Osteocyte (in vitro differentiated cells): ENCODE data around the gene DRD2. TPM values are rescaled to one million over a fixed set of nuclear protein-coding genes. Genes with fewer than 3 reads are reported as not detected.

Experiments used
- DNase-seq: peaks from one replicate; pipeline ENCODE4 v3.0.0; 2021; ENCODE audit warnings: mixed read lengths; ENCODE audit not compliant: unreplicated experiment; ENCODE audit errors: extremely low spot score
- H3K27ac Mint-ChIP-seq: one replicate; pipeline ENCODE4 v1.8.0; 2021; ENCODE audit warnings: mild to moderate bottlenecking, mixed read lengths; ENCODE audit not compliant: unreplicated experiment
- H3K27me3 Mint-ChIP-seq: one replicate; pipeline ENCODE4 v1.8.0; 2021; ENCODE audit warnings: mixed read lengths; ENCODE audit not compliant: unreplicated experiment
- H3K36me3 Mint-ChIP-seq: one replicate; pipeline ENCODE4 v1.8.0; 2021; ENCODE audit warnings: mixed read lengths; ENCODE audit not compliant: unreplicated experiment
- H3K4me1 Mint-ChIP-seq: one replicate; pipeline ENCODE4 v1.8.0; 2021; ENCODE audit warnings: mixed read lengths; ENCODE audit not compliant: unreplicated experiment
- H3K4me3 Mint-ChIP-seq: one replicate; pipeline ENCODE4 v1.8.0; 2021; ENCODE audit warnings: mild to moderate bottlenecking, moderate library complexity, mixed read lengths; ENCODE audit not compliant: unreplicated experiment
- H3K9me3 Mint-ChIP-seq: one replicate; pipeline ENCODE4 v1.8.0; 2021; ENCODE audit warnings: mixed read lengths; ENCODE audit not compliant: unreplicated experiment
- CTCF ChIP-seq: fragments of 200-600 bp; sonication (generic); IDR thresholded peaks from 2 replicates; pipeline ENCODE4 v1.5.0; 2021; ENCODE audit warnings: antibody characterized with exemption, mild to moderate bottlenecking, moderate library complexity
- total RNA-seq: library from RNA; stranded (reverse); gene quantifications from 2 replicates; pipeline ENCODE4 v1.2.1, GENCODE V29; 2021

DRD2 gene
- total RNA-seq, 1 donor from 2014 or later: not detected

- no peak for TF ChIP-seq CTCF
- Mint-ChIP-seq H3K9me3 (no peaks in the 10 kb centered on the region), H3K27me3 (peaks cover 14% of the 10 kb centered on the region), H3K27ac (no peak overlapping the region), H3K4me1 (peaks cover 3% of the 10 kb centered on the region), H3K4me3 (no peak overlapping the region), H3K36me3 (no peaks in the 10 kb centered on the region)
- no peak for DNase-seq
Observed at GRCh38 chr11:113517361-113517760, 42.2 kb upstream of the DRD2 start.

GRCh38 chr11:113514856-113515255 is 39.7 kb upstream of the DRD2 start:
- H3K9me3 Mint-ChIP-seq: no peaks in the 10 kb centered on the region
- no peaks in the 10 kb centered on the region for H3K36me3 Mint-ChIP-seq
- no peak for TF ChIP-seq CTCF
- DNase-seq: no peak
- H3K4me3 Mint-ChIP-seq: no peak overlapping the region
- H3K4me1 Mint-ChIP-seq: peaks cover 3% of the 10 kb centered on the region
- H3K27me3 Mint-ChIP-seq: peaks cover 8% of the 10 kb centered on the region
- no peak overlapping the region for H3K27ac Mint-ChIP-seq

- no peaks in the 10 kb centered on the region for H3K9me3 Mint-ChIP-seq
- DNase-seq: peak; percentile 13
- no peaks in the 10 kb centered on the region for H3K36me3 Mint-ChIP-seq
- H3K4me1 Mint-ChIP-seq: no peaks in the 10 kb centered on the region
- H3K27ac Mint-ChIP-seq: no peak overlapping the region
- peaks cover 23% of the 10 kb centered on the region for H3K27me3 Mint-ChIP-seq
- no peak overlapping the region for H3K4me3 Mint-ChIP-seq
- no peak for TF ChIP-seq CTCF
Observed at GRCh38 chr11:113507341-113507740, 32.1 kb upstream of the DRD2 start.

GRCh38 chr11:113506893-113507292 is 31.7 kb upstream of the DRD2 start:
- Mint-ChIP-seq H3K27me3 (peaks cover 23% of the 10 kb centered on the region), H3K27ac (no peak overlapping the region), H3K4me1 (no peaks in the 10 kb centered on the region), H3K36me3 (no peaks in the 10 kb centered on the region), H3K9me3 (no peaks in the 10 kb centered on the region), H3K4me3 (no peak overlapping the region)
- TF ChIP-seq CTCF: no peak
- peak; percentile 30 for DNase-seq

GRCh38 chr11:113506461-113506860 is 31.3 kb upstream of the DRD2 start:
- Mint-ChIP-seq H3K9me3 (no peaks in the 10 kb centered on the region), H3K27ac (no peak overlapping the region), H3K36me3 (no peaks in the 10 kb centered on the region), H3K4me1 (no peaks in the 10 kb centered on the region), H3K27me3 (peaks cover 23% of the 10 kb centered on the region), H3K4me3 (no peak overlapping the region)
- no peak for TF ChIP-seq CTCF
- no peak for DNase-seq
